22Rv1 (cell line): ENCODE measurements around the gene PPT2.

Experiments used
- ZFX ChIP-seq: fragments of 450-650 bp; IDR thresholded peaks from 2 replicates; pipeline ENCODE4 v1.6.1; 2017; ENCODE audit warnings: antibody characterized with exemption, borderline replicate concordance
- TF ChIP-seq, protein P1 (sequence below): fragments of 450-650 bp; IDR thresholded peaks from 2 replicates; pipeline ENCODE4 v1.5.1; 2017; ENCODE audit warnings: mild to moderate bottlenecking

DNA sequence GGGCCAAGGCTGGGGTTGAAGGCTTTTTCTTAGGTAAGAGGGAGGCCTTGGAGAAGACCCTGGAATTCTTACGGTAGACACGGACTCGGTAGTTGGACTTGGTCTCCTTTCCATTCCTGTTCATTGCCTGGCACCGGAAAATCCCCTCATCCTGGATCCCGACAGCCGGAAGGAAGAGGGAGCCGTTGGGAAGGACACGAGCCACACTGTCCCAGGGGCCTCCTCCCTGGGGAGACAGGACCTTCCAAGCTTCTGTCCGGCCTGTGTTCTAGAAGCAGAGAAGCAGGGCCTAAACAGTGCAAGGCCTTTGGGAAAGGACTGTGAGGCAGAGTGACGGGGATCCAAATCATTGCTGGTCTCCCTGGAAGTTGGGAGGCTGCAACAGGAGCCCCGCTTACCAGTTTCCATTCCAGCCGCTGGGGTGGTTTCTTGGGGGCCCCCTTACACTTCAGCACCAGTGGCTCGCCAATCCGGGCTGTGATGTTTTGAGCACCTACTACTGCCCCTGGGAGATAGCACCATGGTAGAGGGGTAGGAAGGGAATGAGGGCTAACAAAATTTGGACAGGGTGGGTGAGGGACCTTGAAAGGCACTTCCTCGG lies 29.6 kb downstream of the PPT2 start:
- TF ChIP-seq, protein P1, sequence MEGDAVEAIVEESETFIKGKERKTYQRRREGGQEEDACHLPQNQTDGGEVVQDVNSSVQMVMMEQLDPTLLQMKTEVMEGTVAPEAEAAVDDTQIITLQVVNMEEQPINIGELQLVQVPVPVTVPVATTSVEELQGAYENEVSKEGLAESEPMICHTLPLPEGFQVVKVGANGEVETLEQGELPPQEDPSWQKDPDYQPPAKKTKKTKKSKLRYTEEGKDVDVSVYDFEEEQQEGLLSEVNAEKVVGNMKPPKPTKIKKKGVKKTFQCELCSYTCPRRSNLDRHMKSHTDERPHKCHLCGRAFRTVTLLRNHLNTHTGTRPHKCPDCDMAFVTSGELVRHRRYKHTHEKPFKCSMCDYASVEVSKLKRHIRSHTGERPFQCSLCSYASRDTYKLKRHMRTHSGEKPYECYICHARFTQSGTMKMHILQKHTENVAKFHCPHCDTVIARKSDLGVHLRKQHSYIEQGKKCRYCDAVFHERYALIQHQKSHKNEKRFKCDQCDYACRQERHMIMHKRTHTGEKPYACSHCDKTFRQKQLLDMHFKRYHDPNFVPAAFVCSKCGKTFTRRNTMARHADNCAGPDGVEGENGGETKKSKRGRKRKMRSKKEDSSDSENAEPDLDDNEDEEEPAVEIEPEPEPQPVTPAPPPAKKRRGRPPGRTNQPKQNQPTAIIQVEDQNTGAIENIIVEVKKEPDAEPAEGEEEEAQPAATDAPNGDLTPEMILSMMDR = no peak
- TF ChIP-seq ZFX = no peak
